K562 (cell line): ENCODE measurements around the gene EVL. TPM values are rescaled to one million over a fixed set of nuclear protein-coding genes. Genes with fewer than 3 reads are reported as not detected.

Experiments
- ATF4 ChIP-seq: fragments of 450-650 bp; formaldehyde crosslinking; IDR thresholded peaks from 2 replicates; pipeline ENCODE4 v1.4.0; 2022; ENCODE audit warnings: mild to moderate bottlenecking, moderate library complexity
- CREBBP ChIP-seq: IDR thresholded peaks from one replicate; pipeline ENCODE4 v1.6.1; 2012; ENCODE audit warnings: low read depth, mild to moderate bottlenecking, control low read depth, inconsistent platforms, low read length
- JUNB ChIP-seq: fragments of 450-650 bp; formaldehyde crosslinking; conservative IDR thresholded peaks from 2 replicates; pipeline ENCODE4 v1.4.0; 2020; ENCODE audit warnings: mild to moderate bottlenecking
- LEF1 ChIP-seq: fragments of 450-650 bp; IDR thresholded peaks from 2 replicates; pipeline ENCODE4 v1.6.1; 2016; ENCODE audit warnings: mild to moderate bottlenecking
- PHF20 ChIP-seq: fragments of 450-650 bp; IDR thresholded peaks from 2 replicates; pipeline ENCODE4 v1.6.1; 2018; ENCODE audit not compliant: partially characterized antibody
- PYGO2 ChIP-seq: fragments of 450-650 bp; IDR thresholded peaks from 2 replicates; pipeline ENCODE4 v1.6.1; 2016; ENCODE audit warnings: mild to moderate bottlenecking, missing genetic modification characterization, moderate library complexity, missing compliant biosample characterization
- RBFOX2 ChIP-seq: fragments of 200-400 bp; formaldehyde crosslinking; IDR thresholded peaks from 2 replicates; pipeline ENCODE4 v1.6.1; 2017; ENCODE audit warnings: low read depth, mild to moderate bottlenecking, low read length, moderate library complexity
- RUNX1 ChIP-seq: sonication (generic); IDR thresholded peaks from 2 replicates; pipeline ENCODE4 v1.6.1; 2016; ENCODE audit warnings: antibody characterized with exemption, low read depth
- STAT5A ChIP-seq: IDR thresholded peaks from 2 replicates; pipeline ENCODE4 v1.6.1; 2012; ENCODE audit warnings: low read length, inconsistent platforms, borderline replicate concordance
- TAF9B ChIP-seq: fragments of 450-650 bp; IDR thresholded peaks from 2 replicates; pipeline ENCODE4 v1.6.1; 2018; ENCODE audit warnings: mild to moderate bottlenecking; ENCODE audit not compliant: partially characterized antibody
- TFAM ChIP-seq: fragments of 250-450 bp; sonication (Bioruptor Pico); conservative IDR thresholded peaks from 2 replicates; pipeline ENCODE4 v1.5.0; 2021; ENCODE audit warnings: mild to moderate bottlenecking, moderate library complexity
- ZNF174 ChIP-seq: fragments of 250-450 bp; sonication (Bioruptor Pico); IDR thresholded peaks from 2 replicates; pipeline ENCODE4 v1.4.0; 2020; ENCODE audit warnings: mild to moderate bottlenecking
- polyA plus RNA-seq, 8 experiments: library from polyadenylated mRNA; depleted of rRNA in 4 of 8; stranded (reverse) in 5 of 8; unstranded in 3 of 8; fragments of >200 nt; fragmentation: Nextera tagmentation in 2 of 8; fragmentation: Illumina TruSeq in 1 of 8; extraction: Ambion mirVana in 2 of 8; extraction: Trizol in 1 of 8; gene quantifications; 2 replicates each; pipeline versions ENCODE4 v1.2.1 to v1.2.3, GENCODE V29; 2011 to 2014; ENCODE audit warnings: inconsistent platforms in 1 of 8, missing spikeins in 1 of 8
- total RNA-seq, 7 experiments: library from RNA; depleted of rRNA in 6 of 7; stranded (reverse); fragments of >200 nt in 6 of 7; fragmentation: Illumina TruSeq in 2 of 7; extraction: Trizol in 2 of 7; gene quantifications; 2 replicates each; pipeline versions ENCODE4 v1.2.1 to v1.2.3, GENCODE V29; 2011 to 2021; ENCODE audit warnings: low replicate concordance in 1 of 7
- TF ChIP-seq, protein P1 (sequence below), 2 experiments: fragments of 450-650 bp; IDR thresholded peaks; 2 replicates each; pipeline ENCODE4 v1.6.1; 2016; ENCODE audit warnings: mild to moderate bottlenecking in 2 of 2, borderline replicate concordance in 1 of 2, low read depth in 1 of 2, moderate library complexity in 1 of 2
- TF ChIP-seq, protein P2 (sequence below): fragments of 450-650 bp; IDR thresholded peaks from 2 replicates; pipeline ENCODE4 v1.6.1; 2017; ENCODE audit warnings: antibody characterized with exemption

EVL gene
- total and polyA plus RNA-seq, 9 of the 15 experiments (the other 6 are each of a cell fraction or from before 2014, with no cell fraction given): 2.9 to 43.4 (median 23.9) TPM

DNA sequence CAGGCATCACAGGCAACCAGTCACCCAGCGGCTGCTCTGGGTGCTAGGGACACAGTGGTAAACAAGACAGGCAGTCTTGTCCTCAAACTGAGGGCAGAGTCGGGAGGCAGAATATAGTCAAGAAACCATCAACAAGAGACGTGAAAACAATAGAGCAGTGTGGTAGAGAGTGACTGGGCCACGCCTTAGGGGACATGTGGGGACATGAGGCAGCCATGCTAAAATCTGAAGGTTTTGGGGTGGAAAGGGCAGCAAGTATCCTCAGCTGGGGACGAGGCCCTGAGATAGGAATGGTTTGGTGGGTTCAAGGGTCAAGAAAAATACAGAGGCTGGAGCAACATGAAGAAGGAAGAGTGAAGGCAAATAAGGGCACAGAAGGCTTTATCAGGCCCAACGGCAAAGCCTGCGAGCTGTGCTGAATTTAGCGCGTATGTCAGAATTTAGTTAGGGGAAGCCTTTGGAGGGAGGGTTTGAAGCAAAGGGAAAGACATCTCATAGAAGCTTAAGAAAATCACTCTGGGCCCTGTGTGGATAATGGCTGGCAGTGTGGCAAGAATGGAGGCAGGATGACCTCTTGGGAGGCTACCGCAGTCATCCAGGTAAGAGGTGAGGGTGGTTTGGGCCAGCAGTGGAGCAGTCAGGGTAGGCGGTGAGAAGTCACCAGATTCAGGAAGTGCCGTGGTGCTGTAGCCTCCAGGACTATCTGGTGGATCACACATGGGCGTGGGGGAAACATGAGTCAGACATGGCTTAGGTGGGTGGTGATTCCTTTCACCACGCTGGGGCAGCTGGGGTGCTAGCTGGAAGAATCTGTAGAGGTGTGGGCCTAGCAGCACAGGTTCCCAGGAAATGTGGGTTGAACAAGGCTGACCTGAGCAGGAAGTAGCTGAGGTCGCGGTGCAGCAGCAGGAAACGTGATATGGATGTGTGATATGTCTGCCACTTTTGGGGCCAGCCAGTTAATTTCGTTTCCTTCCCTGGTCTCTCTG lies 3.0 kb downstream of the EVL start (continued):
- TF ChIP-seq, protein P1, sequence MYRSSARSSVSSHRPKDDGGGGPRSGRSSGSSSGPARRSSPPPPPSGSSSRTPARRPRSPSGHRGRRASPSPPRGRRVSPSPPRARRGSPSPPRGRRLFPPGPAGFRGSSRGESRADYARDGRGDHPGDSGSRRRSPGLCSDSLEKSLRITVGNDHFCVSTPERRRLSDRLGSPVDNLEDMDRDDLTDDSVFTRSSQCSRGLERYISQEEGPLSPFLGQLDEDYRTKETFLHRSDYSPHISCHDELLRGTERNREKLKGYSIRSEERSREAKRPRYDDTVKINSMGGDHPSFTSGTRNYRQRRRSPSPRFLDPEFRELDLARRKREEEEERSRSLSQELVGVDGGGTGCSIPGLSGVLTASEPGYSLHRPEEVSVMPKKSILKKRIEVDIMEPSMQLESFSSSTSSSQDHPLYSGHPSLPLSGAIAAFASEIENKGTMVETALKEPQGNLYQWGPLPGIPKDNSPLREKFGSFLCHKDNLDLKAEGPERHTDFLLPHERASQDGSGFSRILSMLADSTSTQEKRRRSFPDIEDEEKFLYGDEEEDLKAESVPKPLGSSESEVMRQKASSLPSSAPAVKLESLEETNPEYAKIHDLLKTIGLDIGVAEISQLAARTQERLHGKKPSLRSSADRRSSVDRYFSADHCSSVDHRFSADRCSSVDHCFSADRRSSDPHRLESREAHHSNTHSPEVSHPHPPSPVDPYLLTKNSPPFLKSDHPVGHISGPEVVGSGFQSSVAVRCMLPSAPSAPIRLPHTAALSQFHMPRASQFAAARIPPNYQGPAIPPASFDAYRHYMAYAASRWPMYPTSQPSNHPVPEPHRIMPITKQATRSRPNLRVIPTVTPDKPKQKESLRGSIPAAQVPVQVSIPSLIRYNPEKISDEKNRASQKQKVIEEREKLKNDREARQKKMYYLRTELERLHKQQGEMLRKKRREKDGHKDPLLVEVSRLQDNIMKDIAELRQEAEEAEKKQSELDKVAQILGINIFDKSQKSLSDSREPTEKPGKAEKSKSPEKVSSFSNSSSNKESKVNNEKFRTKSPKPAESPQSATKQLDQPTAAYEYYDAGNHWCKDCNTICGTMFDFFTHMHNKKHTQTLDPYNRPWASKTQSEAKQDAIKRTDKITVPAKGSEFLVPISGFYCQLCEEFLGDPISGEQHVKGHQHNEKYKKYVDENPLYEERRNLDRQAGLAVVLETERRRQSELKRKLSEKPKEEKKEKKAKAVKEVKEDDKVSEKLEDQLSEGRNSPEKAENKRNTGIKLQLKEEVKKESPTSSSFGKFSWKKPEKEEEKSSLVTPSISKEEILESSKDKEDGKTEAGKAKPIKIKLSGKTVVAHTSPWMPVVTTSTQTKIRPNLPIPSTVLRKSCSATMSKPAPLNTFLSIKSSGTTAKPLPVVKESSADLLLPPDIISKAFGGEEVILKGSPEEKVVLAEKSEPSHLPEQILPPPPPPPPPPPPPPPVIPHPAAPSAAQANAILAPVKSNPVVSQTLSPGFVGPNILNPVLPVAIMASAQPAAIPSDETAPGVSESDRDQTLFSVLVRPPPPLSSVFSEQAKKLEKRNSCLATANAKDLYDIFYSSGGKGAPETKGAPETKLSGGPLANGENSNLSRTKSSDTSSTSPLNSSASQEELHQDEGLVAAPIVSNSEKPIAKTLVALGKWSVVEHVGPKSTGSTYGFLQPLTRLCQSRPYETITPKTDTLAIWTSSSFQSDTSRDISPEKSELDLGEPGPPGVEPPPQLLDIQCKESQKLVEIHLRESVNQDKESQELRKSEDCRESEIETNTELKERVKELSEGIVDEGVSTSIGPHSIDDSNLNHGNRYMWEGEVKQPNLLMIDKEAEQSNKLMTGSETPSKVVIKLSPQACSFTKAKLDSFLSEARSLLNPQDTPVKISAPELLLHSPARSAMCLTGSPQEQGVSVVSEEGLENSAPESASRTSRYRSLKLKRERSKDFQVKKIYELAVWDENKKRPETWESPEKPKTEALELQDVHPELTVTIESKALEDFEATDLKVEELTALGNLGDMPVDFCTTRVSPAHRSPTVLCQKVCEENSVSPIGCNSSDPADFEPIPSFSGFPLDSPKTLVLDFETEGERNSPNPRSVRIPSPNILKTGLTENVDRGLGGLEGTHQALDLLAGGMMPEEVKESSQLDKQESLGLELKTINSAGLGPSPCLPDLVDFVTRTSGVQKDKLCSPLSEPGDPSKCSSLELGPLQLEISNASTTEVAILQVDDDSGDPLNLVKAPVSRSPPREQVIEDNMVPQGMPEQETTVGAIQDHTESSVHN (IDR thresholded peaks at IDR 0.05; ENCODE audit: borderline replicate concordance in 1 of 2, low read depth in 1 of 2): 0 out of 4 replicates have a peak, but pooled peaks of 1 of the 2 experiments have one; percentile 16
- peak; percentile 69 for TF ChIP-seq TAF9B
- TF ChIP-seq, protein P2, sequence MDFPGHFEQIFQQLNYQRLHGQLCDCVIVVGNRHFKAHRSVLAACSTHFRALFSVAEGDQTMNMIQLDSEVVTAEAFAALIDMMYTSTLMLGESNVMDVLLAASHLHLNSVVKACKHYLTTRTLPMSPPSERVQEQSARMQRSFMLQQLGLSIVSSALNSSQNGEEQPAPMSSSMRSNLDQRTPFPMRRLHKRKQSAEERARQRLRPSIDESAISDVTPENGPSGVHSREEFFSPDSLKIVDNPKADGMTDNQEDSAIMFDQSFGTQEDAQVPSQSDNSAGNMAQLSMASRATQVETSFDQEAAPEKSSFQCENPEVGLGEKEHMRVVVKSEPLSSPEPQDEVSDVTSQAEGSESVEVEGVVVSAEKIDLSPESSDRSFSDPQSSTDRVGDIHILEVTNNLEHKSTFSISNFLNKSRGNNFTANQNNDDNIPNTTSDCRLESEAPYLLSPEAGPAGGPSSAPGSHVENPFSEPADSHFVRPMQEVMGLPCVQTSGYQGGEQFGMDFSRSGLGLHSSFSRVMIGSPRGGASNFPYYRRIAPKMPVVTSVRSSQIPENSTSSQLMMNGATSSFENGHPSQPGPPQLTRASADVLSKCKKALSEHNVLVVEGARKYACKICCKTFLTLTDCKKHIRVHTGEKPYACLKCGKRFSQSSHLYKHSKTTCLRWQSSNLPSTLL: no peak
- no peak for TF ChIP-seq JUNB (CRISPR knock-in tag)
- TF ChIP-seq ZNF174 (CRISPR knock-in tag): no peak
- no peak for TF ChIP-seq RUNX1
- TF ChIP-seq STAT5A: peak; percentile 20; the same call in 1 of the 2 replicates
- TF ChIP-seq LEF1: peak; percentile 69
- TF ChIP-seq TFAM (CRISPR knock-in tag): no peak
- TF ChIP-seq RBFOX2: peak; percentile 72
- no peak for TF ChIP-seq CREBBP
- TF ChIP-seq PHF20: peak; percentile 27
- TF ChIP-seq PYGO2 (tag): 0 out of 2 replicates have a peak, but pooled peaks have one; percentile 46
- no peak for TF ChIP-seq ATF4 (CRISPR knock-in tag)
